Endodermal cell (in vitro differentiated cells): ENCODE measurements around the gene DUSP7. TPM values are rescaled to one million over a fixed set of nuclear protein-coding genes. Genes with fewer than 3 reads are reported as not detected.

ENCODE experiments used
- DNase-seq: peaks from one replicate; pipeline ENCODE4 v3.0.0-alpha.2; 2017
- H3K27ac ChIP-seq: 2 replicates; pipeline ENCODE4 v1.5.1; 2013; ENCODE audit warnings: mild to moderate bottlenecking, low read depth, low read length, moderate library complexity
- H3K27me3 ChIP-seq: 2 replicates; pipeline ENCODE4 v1.6.1; 2013; ENCODE audit warnings: mild to moderate bottlenecking, low read length, moderate library complexity; ENCODE audit not compliant: insufficient read depth, control insufficient read depth, poor library complexity, severe bottlenecking
- H3K36me3 ChIP-seq: 2 replicates; pipeline ENCODE4 v1.7.0; 2013; ENCODE audit warnings: mild to moderate bottlenecking, low read length, moderate library complexity; ENCODE audit not compliant: control insufficient read depth, insufficient read depth
- H3K4me1 ChIP-seq: one replicate; pipeline ENCODE4 v1.7.0; 2013; ENCODE audit warnings: low read length; ENCODE audit not compliant: control insufficient read depth, insufficient read depth
- H3K4me3 ChIP-seq: 2 replicates; pipeline ENCODE4 v1.5.1; 2013; ENCODE audit warnings: mild to moderate bottlenecking, low read length, moderate library complexity
- H3K9ac ChIP-seq: 2 replicates; pipeline ENCODE4 v1.6.1; 2013; ENCODE audit warnings: mild to moderate bottlenecking, low read length, moderate library complexity; ENCODE audit not compliant: poor library complexity, severe bottlenecking; ENCODE audit errors: extremely low read depth
- H3K9me3 ChIP-seq: 2 replicates; pipeline ENCODE4 v1.6.1; 2013; ENCODE audit warnings: mild to moderate bottlenecking, low read length, moderate library complexity; ENCODE audit not compliant: control insufficient read depth
- H3K27ac Mint-ChIP-seq: 2 replicates; pipeline ENCODE4 v1.8.0; 2020; ENCODE audit warnings: mixed read lengths
- H3K27me3 Mint-ChIP-seq: 2 replicates; pipeline ENCODE4 v1.8.0; 2021; ENCODE audit warnings: mild to moderate bottlenecking, mixed read lengths; ENCODE audit not compliant: insufficient read depth
- H3K36me3 Mint-ChIP-seq: 2 replicates; pipeline ENCODE4 v1.8.0; 2020; ENCODE audit warnings: low read depth, mixed read lengths
- H3K4me1 Mint-ChIP-seq: 2 replicates; pipeline ENCODE4 v1.8.0; 2020; ENCODE audit warnings: mixed read lengths
- H3K4me3 Mint-ChIP-seq: 2 replicates; pipeline ENCODE4 v1.8.0; 2020; ENCODE audit warnings: mild to moderate bottlenecking, moderate library complexity, mixed read lengths
- H3K9me3 Mint-ChIP-seq: 2 replicates; pipeline ENCODE4 v1.8.0; 2020; ENCODE audit warnings: mild to moderate bottlenecking, mixed read lengths
- WGBS, 2 experiments: methylation state at CpG; one replicate each; pipeline versions ENCODE4 v1.1.5 to v1.1.7; 2013; ENCODE audit warnings: missing lambda C conversion rate in 2 of 2, mixed read lengths in 1 of 2; ENCODE audit not compliant: insufficient coverage in 1 of 2, insufficient read length in 1 of 2; 5-methylcytosine and 5-hydroxymethylcytosine counted together
- total RNA-seq, 2 donors: library from RNA; stranded (reverse); fragmentation: NEBNext Ultra II Directional in 1 of 2; extraction: Animal tissue kit (Norgen Biotek cat#: 25700) in 1 of 2; gene quantifications; 2 replicates in 1 of 2; 3 replicates in 1 of 2; pipeline ENCODE4 v1.2.1, GENCODE V29; 2021
- TF ChIP-seq, protein P1 (sequence below): fragments of 200-600 bp; sonication (generic); conservative IDR thresholded peaks from 2 replicates; pipeline ENCODE4 v1.5.0; 2021; ENCODE audit warnings: antibody characterized with exemption, mild to moderate bottlenecking

Gene DUSP7
- total RNA-seq, 2 donors from 2014 or later, result 14.2 to 16.7 TPM

DNA sequence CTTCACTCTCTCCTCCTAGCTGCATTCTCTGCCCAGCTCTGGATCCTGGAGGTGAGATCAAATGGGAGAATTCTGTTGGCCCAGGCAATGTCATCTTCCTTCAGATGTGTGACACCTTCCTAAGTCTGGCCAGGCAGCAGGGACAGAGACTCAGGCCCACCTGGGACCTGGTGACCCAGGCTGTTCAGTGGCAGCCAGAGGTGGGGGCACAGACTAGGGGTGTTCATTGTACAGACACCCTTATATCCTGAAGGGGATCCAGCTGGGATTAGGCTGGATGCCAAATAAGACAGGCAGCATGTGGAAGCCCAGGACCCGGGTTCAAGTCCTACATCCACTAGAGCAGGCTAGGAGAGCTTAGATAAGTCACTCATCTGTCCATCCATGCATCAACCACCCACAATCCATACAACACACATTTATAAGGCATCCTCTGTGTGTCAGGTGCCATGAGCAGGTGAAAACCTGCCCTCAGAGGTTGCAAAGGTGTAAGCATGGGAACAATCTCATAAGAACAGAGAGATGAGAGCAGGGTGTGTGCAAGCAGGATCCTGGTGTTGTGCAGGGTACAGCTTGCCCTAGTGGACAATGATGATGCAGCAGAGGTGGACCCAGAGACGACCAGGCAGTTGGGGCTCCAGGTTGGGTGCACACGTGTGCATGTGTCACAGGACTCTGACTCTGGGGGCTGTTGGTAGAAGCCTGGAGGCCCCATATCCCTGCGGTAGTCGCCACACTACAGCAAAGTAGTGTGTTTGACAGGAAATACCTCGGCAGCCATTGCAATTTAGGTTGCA is 42.4 kb downstream of the DUSP7 start:
- TF ChIP-seq, protein P1, sequence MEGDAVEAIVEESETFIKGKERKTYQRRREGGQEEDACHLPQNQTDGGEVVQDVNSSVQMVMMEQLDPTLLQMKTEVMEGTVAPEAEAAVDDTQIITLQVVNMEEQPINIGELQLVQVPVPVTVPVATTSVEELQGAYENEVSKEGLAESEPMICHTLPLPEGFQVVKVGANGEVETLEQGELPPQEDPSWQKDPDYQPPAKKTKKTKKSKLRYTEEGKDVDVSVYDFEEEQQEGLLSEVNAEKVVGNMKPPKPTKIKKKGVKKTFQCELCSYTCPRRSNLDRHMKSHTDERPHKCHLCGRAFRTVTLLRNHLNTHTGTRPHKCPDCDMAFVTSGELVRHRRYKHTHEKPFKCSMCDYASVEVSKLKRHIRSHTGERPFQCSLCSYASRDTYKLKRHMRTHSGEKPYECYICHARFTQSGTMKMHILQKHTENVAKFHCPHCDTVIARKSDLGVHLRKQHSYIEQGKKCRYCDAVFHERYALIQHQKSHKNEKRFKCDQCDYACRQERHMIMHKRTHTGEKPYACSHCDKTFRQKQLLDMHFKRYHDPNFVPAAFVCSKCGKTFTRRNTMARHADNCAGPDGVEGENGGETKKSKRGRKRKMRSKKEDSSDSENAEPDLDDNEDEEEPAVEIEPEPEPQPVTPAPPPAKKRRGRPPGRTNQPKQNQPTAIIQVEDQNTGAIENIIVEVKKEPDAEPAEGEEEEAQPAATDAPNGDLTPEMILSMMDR, result no peak
- WGBS, 2 experiments, result 83 to 92% methylated on average over 2 to 6 of the region's 6 CpGs
- H3K27me3 Mint-ChIP-seq, result peaks cover 4% of the 10 kb centered on the region

DNA sequence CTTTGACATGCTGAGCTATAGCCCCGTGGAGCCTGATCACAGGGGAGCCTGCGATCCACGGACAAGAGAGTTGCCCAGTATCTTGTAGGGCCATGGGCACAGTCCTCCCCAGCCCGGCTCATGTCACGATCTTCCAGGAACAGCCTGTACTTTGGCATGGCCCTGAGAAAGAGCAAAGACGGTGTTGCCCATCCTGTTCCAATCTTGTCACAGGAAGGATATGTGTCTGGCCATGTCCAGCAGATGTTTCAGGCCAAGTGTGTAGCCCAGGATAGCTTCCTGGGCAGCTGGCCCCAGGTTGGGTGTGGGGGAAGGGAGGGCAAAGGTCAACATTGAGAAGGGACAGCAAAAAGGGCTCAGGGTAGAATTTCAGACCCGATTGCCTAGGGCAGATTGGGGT is 43.7 kb downstream of the DUSP7 start:
- no peak overlapping the region for H3K4me3 Mint-ChIP-seq
- Histone ChIP-seq H3K36me3 (no peaks in the 10 kb centered on the region), H3K9ac (no peak overlapping the region), H3K9me3 (no peaks in the 10 kb centered on the region), H3K4me1 (no peaks in the 10 kb centered on the region), H3K4me3 (no peak overlapping the region), H3K27me3 (no peaks in the 10 kb centered on the region), H3K27ac (no peak overlapping the region)
- H3K36me3 Mint-ChIP-seq, result no peaks in the 10 kb centered on the region
- H3K9me3 Mint-ChIP-seq, result no peaks in the 10 kb centered on the region
- peaks cover 4% of the 10 kb centered on the region for H3K27me3 Mint-ChIP-seq
- 91 to 98% methylated on average over 7 of the region's 7 CpGs for WGBS, 2 experiments
- no peak for DNase-seq
- H3K27ac Mint-ChIP-seq, result no peak overlapping the region
- no peaks in the 10 kb centered on the region for H3K4me1 Mint-ChIP-seq
- TF ChIP-seq, protein P1, result no peak

More for the DNA sequence above, 42.4 kb downstream of the DUSP7 start:
- Mint-ChIP-seq H3K9me3 (no peaks in the 10 kb centered on the region), H3K4me3 (no peak overlapping the region), H3K4me1 (no peaks in the 10 kb centered on the region), H3K27ac (no peak overlapping the region), H3K36me3 (no peaks in the 10 kb centered on the region)
- no peak overlapping the region for H3K27ac ChIP-seq
- no peak for DNase-seq
- no peaks in the 10 kb centered on the region for H3K36me3 ChIP-seq
- no peak overlapping the region for H3K9ac ChIP-seq
- H3K4me3 ChIP-seq, result no peak overlapping the region
- H3K27me3 ChIP-seq, result no peaks in the 10 kb centered on the region
- H3K4me1 ChIP-seq, result no peaks in the 10 kb centered on the region
- H3K9me3 ChIP-seq, result no peaks in the 10 kb centered on the region

DNA sequence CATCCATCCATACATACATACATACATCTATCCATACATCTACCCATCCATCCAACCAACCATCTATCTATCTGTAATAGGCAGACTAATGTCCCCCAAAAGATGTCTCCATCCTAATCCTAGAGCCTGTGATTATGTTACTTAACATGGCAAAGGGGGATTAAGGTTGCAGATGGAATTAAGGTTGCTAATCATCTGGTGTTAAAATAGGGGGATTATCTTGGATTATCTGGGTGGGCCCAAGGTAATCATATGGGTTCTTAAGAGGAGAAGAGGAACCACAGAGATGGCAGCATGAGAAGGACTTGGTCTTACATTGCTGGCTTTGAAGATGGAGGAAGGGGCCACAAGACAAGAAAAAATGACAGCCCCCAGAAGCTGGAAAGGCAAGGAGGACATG is 45.9 kb downstream of the DUSP7 start:
- Mint-ChIP-seq H3K4me1 (peaks cover 9% of the 10 kb centered on the region), H3K36me3 (no peaks in the 10 kb centered on the region), H3K9me3 (no peaks in the 10 kb centered on the region), H3K27me3 (peaks cover 4% of the 10 kb centered on the region), H3K27ac (no peak overlapping the region), H3K4me3 (no peak overlapping the region)
- Histone ChIP-seq H3K4me1 (peaks cover 4% of the 10 kb centered on the region), H3K27ac (no peak overlapping the region), H3K27me3 (no peaks in the 10 kb centered on the region), H3K9me3 (no peaks in the 10 kb centered on the region), H3K4me3 (no peak overlapping the region), H3K36me3 (no peaks in the 10 kb centered on the region), H3K9ac (no peak overlapping the region)
- TF ChIP-seq, protein P1, result no peak
- no peak for DNase-seq
